ENCODE measurements around the gene SLC1A2. TPM values are rescaled to one million over a fixed set of nuclear protein-coding genes. Genes with fewer than 3 reads are reported as not detected.

The SLC1A2 gene
- polyA plus RNA-seq, 4 donors: 0.15 to 0.18 TPM; not detected in 2

GRCh38 chr11:35305670-35306382 is 113.5 kb downstream of the SLC1A2 start:
- Histone ChIP-seq H3K9me3 (ENCODE audit: control insufficient read depth in 2 of 2, insufficient read depth in 1 of 2, low read depth in 1 of 2, low read length in 1 of 2) (no peaks in the 10 kb centered on the region), H3K27ac (ENCODE audit: low read depth in 1 of 3, low read length in 2 of 3) (no peak overlapping the region), H3K4me1 (ENCODE audit: control insufficient read depth in 3 of 3, insufficient read depth in 2 of 3, low read depth in 1 of 3, low read length in 2 of 3) (no peaks in the 10 kb centered on the region), H3K4me3 (ENCODE audit: low read depth in 1 of 3, low read length in 3 of 3) (no peak overlapping the region), H3K27me3 (ENCODE audit: control insufficient read depth in 3 of 3, insufficient read depth in 3 of 3, low read length in 3 of 3) (no peaks in the 10 kb centered on the region), H3K36me3 (ENCODE audit: control insufficient read depth in 3 of 3, insufficient read depth in 2 of 3, low read depth in 1 of 3, low read length in 3 of 3) (no peaks in the 10 kb centered on the region)
- peak; percentile 44 to 51 for DNase-seq
- no peak for FAIRE-seq
- 51 to 65% (median 65%) methylated on average over 14 of the region's 14 CpGs for WGBS, 3 donors

- H3K4me3 ChIP-seq (ENCODE audit: low read depth in 1 of 3, low read length in 3 of 3): no peak overlapping the region
Measured at GRCh38 chr11:35304900-35305460, 114.4 kb downstream of the SLC1A2 start.

GRCh38 chr11:35304386-35304775 is 115.0 kb downstream of the SLC1A2 start:
- Histone ChIP-seq H3K27me3 (ENCODE audit: control insufficient read depth in 3 of 3, insufficient read depth in 3 of 3, low read length in 3 of 3) (no peaks in the 10 kb centered on the region), H3K4me1 (ENCODE audit: control insufficient read depth in 3 of 3, insufficient read depth in 2 of 3, low read depth in 1 of 3, low read length in 2 of 3) (no peaks in the 10 kb centered on the region), H3K4me3 (ENCODE audit: low read depth in 1 of 3, low read length in 3 of 3) (no peak overlapping the region), H3K27ac (ENCODE audit: low read depth in 1 of 3, low read length in 2 of 3) (peak overlapping the region in 1 of 3 donors; percentile 87), H3K9me3 (ENCODE audit: control insufficient read depth in 2 of 2, insufficient read depth in 1 of 2, low read depth in 1 of 2, low read length in 1 of 2) (no peaks in the 10 kb centered on the region), H3K36me3 (ENCODE audit: control insufficient read depth in 3 of 3, insufficient read depth in 2 of 3, low read depth in 1 of 3, low read length in 3 of 3) (no peaks in the 10 kb centered on the region)
- WGBS, 3 donors: 69 to 88% (median 78%) methylated on average over 2 of the region's 2 CpGs
- FAIRE-seq: no peak
- DNase-seq: no peak

More at GRCh38 chr11:35304900-35305460, 114.4 kb downstream of the SLC1A2 start:
- Histone ChIP-seq H3K27me3 (ENCODE audit: control insufficient read depth in 3 of 3, insufficient read depth in 3 of 3, low read length in 3 of 3) (no peaks in the 10 kb centered on the region), H3K27ac (ENCODE audit: low read depth in 1 of 3, low read length in 2 of 3) (peak overlapping the region in 1 of 3 donors; percentile 54), H3K4me1 (ENCODE audit: control insufficient read depth in 3 of 3, insufficient read depth in 2 of 3, low read depth in 1 of 3, low read length in 2 of 3) (no peaks in the 10 kb centered on the region), H3K9me3 (ENCODE audit: control insufficient read depth in 2 of 2, insufficient read depth in 1 of 2, low read depth in 1 of 2, low read length in 1 of 2) (no peaks in the 10 kb centered on the region), H3K36me3 (ENCODE audit: control insufficient read depth in 3 of 3, insufficient read depth in 2 of 3, low read depth in 1 of 3, low read length in 3 of 3) (no peaks in the 10 kb centered on the region)
- DNase-seq: no peak
- FAIRE-seq: no peak
- WGBS, 3 donors: 74 to 82% (median 75%) methylated on average over 5 of the region's 5 CpGs

- WGBS, 3 donors: 48 to 53% (median 48%) methylated on average over 6 of the region's 6 CpGs
- FAIRE-seq (no peak), DNase-seq (peak; percentile 9 to 33)
- Histone ChIP-seq H3K4me3 (ENCODE audit: low read depth in 1 of 3, low read length in 3 of 3) (no peak overlapping the region), H3K27ac (ENCODE audit: low read depth in 1 of 3, low read length in 2 of 3) (peak overlapping the region in 1 of 3 donors; percentile 87), H3K36me3 (ENCODE audit: control insufficient read depth in 3 of 3, insufficient read depth in 2 of 3, low read depth in 1 of 3, low read length in 3 of 3) (no peaks in the 10 kb centered on the region), H3K4me1 (ENCODE audit: control insufficient read depth in 3 of 3, insufficient read depth in 2 of 3, low read depth in 1 of 3, low read length in 2 of 3) (no peaks in the 10 kb centered on the region), H3K27me3 (ENCODE audit: control insufficient read depth in 3 of 3, insufficient read depth in 3 of 3, low read length in 3 of 3) (no peaks in the 10 kb centered on the region), H3K9me3 (ENCODE audit: control insufficient read depth in 2 of 2, insufficient read depth in 1 of 2, low read depth in 1 of 2, low read length in 1 of 2) (no peaks in the 10 kb centered on the region)
Measured at GRCh38 chr11:35303596-35304385, 115.6 kb downstream of the SLC1A2 start.

GRCh38 chr11:35302398-35302797 is 117.0 kb downstream of the SLC1A2 start:
- H3K9me3 ChIP-seq (ENCODE audit: control insufficient read depth in 2 of 2, insufficient read depth in 1 of 2, low read depth in 1 of 2, low read length in 1 of 2): no peaks in the 10 kb centered on the region
- H3K4me3 ChIP-seq (ENCODE audit: low read depth in 1 of 3, low read length in 3 of 3): no peak overlapping the region
- DNase-seq (no peak), FAIRE-seq (no peak)
- H3K27ac ChIP-seq (ENCODE audit: low read depth in 1 of 3, low read length in 2 of 3): peak overlapping the region in 1 of 3 donors; percentile 12
- no peaks in the 10 kb centered on the region for H3K4me1 ChIP-seq (ENCODE audit: control insufficient read depth in 3 of 3, insufficient read depth in 2 of 3, low read depth in 1 of 3, low read length in 2 of 3)
- no peaks in the 10 kb centered on the region for H3K36me3 ChIP-seq (ENCODE audit: control insufficient read depth in 3 of 3, insufficient read depth in 2 of 3, low read depth in 1 of 3, low read length in 3 of 3)
- no peaks in the 10 kb centered on the region for H3K27me3 ChIP-seq (ENCODE audit: control insufficient read depth in 3 of 3, insufficient read depth in 3 of 3, low read length in 3 of 3)
- 95 to 97% (median 96%) methylated on average over 4 of the region's 4 CpGs for WGBS, 3 donors

GRCh38 chr11:35298369-35298768 is 121.0 kb downstream of the SLC1A2 start:
- FAIRE-seq (no peak), DNase-seq (no peak)
- Histone ChIP-seq H3K27ac (ENCODE audit: low read depth in 1 of 3, low read length in 2 of 3) (no peak overlapping the region), H3K9me3 (ENCODE audit: control insufficient read depth in 2 of 2, insufficient read depth in 1 of 2, low read depth in 1 of 2, low read length in 1 of 2) (no peaks in the 10 kb centered on the region), H3K36me3 (ENCODE audit: control insufficient read depth in 3 of 3, insufficient read depth in 2 of 3, low read depth in 1 of 3, low read length in 3 of 3) (no peaks in the 10 kb centered on the region), H3K4me3 (ENCODE audit: low read depth in 1 of 3, low read length in 3 of 3) (no peak overlapping the region), H3K4me1 (ENCODE audit: control insufficient read depth in 3 of 3, insufficient read depth in 2 of 3, low read depth in 1 of 3, low read length in 2 of 3) (no peaks in the 10 kb centered on the region), H3K27me3 (ENCODE audit: control insufficient read depth in 3 of 3, insufficient read depth in 3 of 3, low read length in 3 of 3) (no peaks in the 10 kb centered on the region)
- WGBS, 3 donors: 82 to 90% (median 90%) methylated on average over 1 of the region's 1 CpG

- Histone ChIP-seq H3K27me3 (ENCODE audit: control insufficient read depth in 3 of 3, insufficient read depth in 3 of 3, low read length in 3 of 3) (no peaks in the 10 kb centered on the region), H3K9me3 (ENCODE audit: control insufficient read depth in 2 of 2, insufficient read depth in 1 of 2, low read depth in 1 of 2, low read length in 1 of 2) (no peaks in the 10 kb centered on the region), H3K27ac (ENCODE audit: low read depth in 1 of 3, low read length in 2 of 3) (no peak overlapping the region), H3K4me3 (ENCODE audit: low read depth in 1 of 3, low read length in 3 of 3) (no peak overlapping the region), H3K36me3 (ENCODE audit: control insufficient read depth in 3 of 3, insufficient read depth in 2 of 3, low read depth in 1 of 3, low read length in 3 of 3) (no peaks in the 10 kb centered on the region), H3K4me1 (ENCODE audit: control insufficient read depth in 3 of 3, insufficient read depth in 2 of 3, low read depth in 1 of 3, low read length in 2 of 3) (no peaks in the 10 kb centered on the region)
- no peak for DNase-seq
- no peak for FAIRE-seq
- WGBS, 3 donors: 84 to 94% (median 91%) methylated on average over 2 of the region's 2 CpGs
Measured at GRCh38 chr11:35295751-35296150, 123.6 kb downstream of the SLC1A2 start.

- H3K27ac ChIP-seq (ENCODE audit: low read depth in 1 of 3, low read length in 2 of 3): no peak overlapping the region
- H3K4me1 ChIP-seq (ENCODE audit: control insufficient read depth in 3 of 3, insufficient read depth in 2 of 3, low read depth in 1 of 3, low read length in 2 of 3): no peaks in the 10 kb centered on the region
- H3K36me3 ChIP-seq (ENCODE audit: control insufficient read depth in 3 of 3, insufficient read depth in 2 of 3, low read depth in 1 of 3, low read length in 3 of 3): no peaks in the 10 kb centered on the region
- H3K27me3 ChIP-seq (ENCODE audit: control insufficient read depth in 3 of 3, insufficient read depth in 3 of 3, low read length in 3 of 3): no peaks in the 10 kb centered on the region
- FAIRE-seq: no peak
- no peaks in the 10 kb centered on the region for H3K9me3 ChIP-seq (ENCODE audit: control insufficient read depth in 2 of 2, insufficient read depth in 1 of 2, low read depth in 1 of 2, low read length in 1 of 2)
- 94 to 97% (median 97%) methylated on average over 4 of the region's 4 CpGs for WGBS, 3 donors
- DNase-seq: no peak
- no peak overlapping the region for H3K4me3 ChIP-seq (ENCODE audit: low read depth in 1 of 3, low read length in 3 of 3)
Measured at GRCh38 chr11:35293699-35294098, 125.7 kb downstream of the SLC1A2 start.
